Loucy (cell line): ENCODE measurements around the gene CAB39.

Experiments
- H2AFZ ChIP-seq: fragments of 200-600 bp; sonication (generic); 2 replicates; pipeline ENCODE4 v1.6.0; 2016; ENCODE audit warnings: antibody characterized with exemption, mild to moderate bottlenecking, low read length, moderate library complexity
- H3F3A ChIP-seq: fragments of 200-600 bp; 2 replicates; pipeline ENCODE4 v1.6.0; 2016; ENCODE audit warnings: antibody characterized with exemption, low read depth, mild to moderate bottlenecking
- H3K27me3 ChIP-seq: fragments of 200-600 bp; sonication (generic); 2 replicates; pipeline ENCODE4 v1.6.1; 2014; ENCODE audit warnings: low read length, mild to moderate bottlenecking; ENCODE audit not compliant: insufficient read depth, poor library complexity, severe bottlenecking
- H3K36me3 ChIP-seq: fragments of 200-600 bp; sonication (generic); 2 replicates; pipeline ENCODE4 v1.6.1; 2016; ENCODE audit warnings: low read length; ENCODE audit not compliant: insufficient read depth
- H3K4me1 ChIP-seq: fragments of 200-600 bp; sonication (generic); 2 replicates; pipeline ENCODE4 v1.5.1; 2014; ENCODE audit warnings: low read length, mild to moderate bottlenecking; ENCODE audit not compliant: insufficient read depth, poor library complexity, severe bottlenecking
- H3K4me2 ChIP-seq: fragments of 200-600 bp; sonication (generic); 2 replicates; pipeline ENCODE4 v1.6.0; 2014; ENCODE audit warnings: antibody characterized with exemption, low read length, low read depth, mild to moderate bottlenecking; ENCODE audit not compliant: poor library complexity, severe bottlenecking
- H3K4me3 ChIP-seq: fragments of 200-600 bp; sonication (generic); 2 replicates; pipeline ENCODE4 v1.5.1; 2014; ENCODE audit warnings: low read length, mild to moderate bottlenecking, mixed read lengths; ENCODE audit not compliant: poor library complexity, severe bottlenecking
- H3K79me2 ChIP-seq: fragments of 200-600 bp; sonication (generic); 2 replicates; pipeline ENCODE4 v1.6.1; 2014; ENCODE audit warnings: low read length; ENCODE audit not compliant: insufficient read depth
- H3K9ac ChIP-seq: fragments of 200-600 bp; sonication (generic); 2 replicates; pipeline ENCODE4 v1.6.0; 2014; ENCODE audit warnings: mild to moderate bottlenecking, low read depth, low read length, moderate library complexity; ENCODE audit not compliant: poor library complexity, severe bottlenecking
- H3K9me2 ChIP-seq: fragments of 200-600 bp; sonication (generic); replicated peaks from 2 replicates; pipeline ENCODE4 v1.6.1; 2016; ENCODE audit warnings: low read depth, low read length, mixed read lengths
- H3K9me3 ChIP-seq: fragments of 200-600 bp; sonication (generic); 2 replicates; pipeline ENCODE4 v1.6.1; 2014; ENCODE audit warnings: mild to moderate bottlenecking, antibody characterized with exemption, low read length, low read depth; ENCODE audit not compliant: insufficient read depth
- H4K20me1 ChIP-seq: fragments of 200-600 bp; sonication (generic); 2 replicates; pipeline ENCODE4 v1.6.0; 2014; ENCODE audit warnings: antibody characterized with exemption, low read length, mild to moderate bottlenecking; ENCODE audit not compliant: insufficient read depth, poor library complexity, severe bottlenecking
- CTCF ChIP-seq: fragments of 200-600 bp; sonication (generic); conservative IDR thresholded peaks from 2 replicates; pipeline ENCODE4 v1.5.1; 2014; ENCODE audit warnings: mild to moderate bottlenecking, antibody characterized with exemption, low read length
- EZH2phosphoT487 ChIP-seq: fragments of 200-600 bp; IDR thresholded peaks from 2 replicates; pipeline ENCODE4 v1.6.1; 2018; ENCODE audit warnings: antibody characterized with exemption, mild to moderate bottlenecking, moderate library complexity, borderline replicate concordance

Gene CAB39

GRCh38 chr2:230788554-230789175 is 76.0 kb downstream of the CAB39 start:
- H3K79me2 ChIP-seq = peaks cover 48% of the 10 kb centered on the region
- no peaks in the 10 kb centered on the region for H3K27me3 ChIP-seq
- H3K4me1 ChIP-seq = no peaks in the 10 kb centered on the region
- peaks cover 12% of the 10 kb centered on the region for H3K9me3 ChIP-seq
- H3K9me2 ChIP-seq = no peaks in the 10 kb centered on the region
- peaks cover 86% of the 10 kb centered on the region for H3K36me3 ChIP-seq
- no peak overlapping the region for H3K4me3 ChIP-seq
- no peaks in the 10 kb centered on the region for H3F3A ChIP-seq
- no peak overlapping the region for H2AFZ ChIP-seq
- no peak overlapping the region for H3K4me2 ChIP-seq
- TF ChIP-seq CTCF = no peak
- TF ChIP-seq EZH2phosphoT487 = no peak
- H4K20me1 ChIP-seq = no peaks in the 10 kb centered on the region
- no peak overlapping the region for H3K9ac ChIP-seq

- H3K4me1 ChIP-seq = peaks cover 6% of the 10 kb centered on the region
- H3K4me3 ChIP-seq = no peak overlapping the region
- H3K79me2 ChIP-seq = peaks cover 38% of the 10 kb centered on the region
- no peak overlapping the region for H3K4me2 ChIP-seq
- H3K9ac ChIP-seq = no peak overlapping the region
- no peaks in the 10 kb centered on the region for H3K9me2 ChIP-seq
- TF ChIP-seq EZH2phosphoT487 (no peak), CTCF (no peak)
- H3K27me3 ChIP-seq = no peaks in the 10 kb centered on the region
- peaks cover 86% of the 10 kb centered on the region for H3K36me3 ChIP-seq
- H3K9me3 ChIP-seq = peaks cover 12% of the 10 kb centered on the region
- no peaks in the 10 kb centered on the region for H4K20me1 ChIP-seq
- H2AFZ ChIP-seq = no peak overlapping the region
- no peaks in the 10 kb centered on the region for H3F3A ChIP-seq
These were observed 78.3 kb downstream of the CAB39 start for GRCh38 chr2:230790981-230791380.

GRCh38 chr2:230793572-230794359 is 81.1 kb downstream of the CAB39 start:
- peaks cover 5% of the 10 kb centered on the region for H3K9me3 ChIP-seq
- H4K20me1 ChIP-seq = no peaks in the 10 kb centered on the region
- no peak for TF ChIP-seq CTCF
- TF ChIP-seq EZH2phosphoT487 = no peak
- H3K9ac ChIP-seq = peak overlapping the region; percentile 37
- no peak overlapping the region for H2AFZ ChIP-seq
- peaks cover 6% of the 10 kb centered on the region for H3K4me1 ChIP-seq
- H3K4me3 ChIP-seq = peak overlapping the region; percentile 35
- no peaks in the 10 kb centered on the region for H3K9me2 ChIP-seq
- H3K36me3 ChIP-seq = peaks cover 72% of the 10 kb centered on the region
- no peaks in the 10 kb centered on the region for H3K27me3 ChIP-seq
- H3K4me2 ChIP-seq = peak overlapping the region; percentile 52
- H3K79me2 ChIP-seq = peaks cover 21% of the 10 kb centered on the region
- no peaks in the 10 kb centered on the region for H3F3A ChIP-seq
